A549 (cell line): ENCODE results near the gene PRR9. TPM values are rescaled to one million over a fixed set of nuclear protein-coding genes. Genes with fewer than 3 reads are reported as not detected.

Experiments
- ATAC-seq, 2 experiments: fragments of 200-7000 bp in 1 of 2; fragments of >200 bp in 1 of 2; cut with Nextera tagmentation in 1 of 2; cut with Tn5 transposase in 1 of 2; 3 replicates each; pipeline versions ENCODE4 v1.8.0 to v1.9.1; 2018 to 2020; ENCODE audit warnings: mild to moderate bottlenecking in 1 of 2, moderate library complexity in 1 of 2
- CTCF ChIA-PET: fragments of 300-600 bp; sonication (Branson Sonifier 250); formaldehyde crosslinking; extraction: SDS; loops from one replicate; lab custom pipeline; 2021; ENCODE audit warnings: antibody characterized with exemption, inconsistent platforms; lab: Yijun Ruan, JAX
- POLR2A ChIA-PET: fragments of 350-600 bp; formaldehyde crosslinking; extraction: SDS; loops from one replicate; lab custom pipeline; 2021; ENCODE audit warnings: antibody characterized with exemption, inconsistent platforms; lab: Yijun Ruan, JAX
- DNase-seq, 2 experiments: peaks; one replicate each; pipeline versions ENCODE4 v3.0.0 to v3.0.0-alpha.2; 2011 to 2016; ENCODE audit warnings: low read depth in 1 of 2, low spot score in 1 of 2
- FAIRE-seq: peaks from 2 replicates; lab custom pipeline; 2011; peaks lifted over from hg19 to GRCh38; lab: Jason Lieb, UNC
- H3K27ac ChIP-seq, 2 experiments: fragments of >200 bp; sonication (Bioruptor Twin); formaldehyde crosslinking; 3 replicates each; pipeline ENCODE4 v1.5.1; 2016 to 2017
- H3K4me1 ChIP-seq: fragments of >200 bp; sonication (Bioruptor Twin); formaldehyde crosslinking; 3 replicates; pipeline ENCODE4 v1.6.1; 2016
- H3K4me2 ChIP-seq: fragments of >200 bp; sonication (Bioruptor Twin); formaldehyde crosslinking; 3 replicates; pipeline ENCODE4 v1.6.1; 2016
- H3K4me3 ChIP-seq: fragments of >200 bp; sonication (Bioruptor Twin); formaldehyde crosslinking; 3 replicates; pipeline ENCODE4 v1.5.1; 2016
- H3K9me3 ChIP-seq: fragments of >200 bp; sonication (Bioruptor Twin); formaldehyde crosslinking; 3 replicates; pipeline ENCODE4 v1.6.1; 2016
- BCL3 ChIP-seq: fragments of >200 bp; sonication (Bioruptor Twin); formaldehyde crosslinking; IDR thresholded peaks from 3 replicates; pipeline ENCODE4 v1.6.1; 2016
- CHD2 ChIP-seq: fragments of 150-350 bp; IDR thresholded peaks from 2 replicates; pipeline ENCODE4 v1.6.1; 2014; ENCODE audit warnings: low read length; ENCODE audit not compliant: partially characterized antibody
- CHD4 ChIP-seq: fragments of 200-600 bp; sonication (generic); IDR thresholded peaks from 2 replicates; pipeline ENCODE4 v1.6.1; 2016; ENCODE audit warnings: antibody characterized with exemption, mild to moderate bottlenecking, borderline replicate concordance
- EHMT2 ChIP-seq: fragments of 200-600 bp; sonication (generic); IDR thresholded peaks from 2 replicates; pipeline ENCODE4 v1.6.1; 2016; ENCODE audit warnings: antibody characterized with exemption, low read depth, mild to moderate bottlenecking, moderate library complexity
- FOSB ChIP-seq: fragments of 250-450 bp; sonication (Bioruptor Pico); IDR thresholded peaks from 2 replicates; pipeline ENCODE4 v1.5.0; 2020; ENCODE audit warnings: mild to moderate bottlenecking, moderate library complexity
- FOSL2 ChIP-seq, 2 experiments: fragments of 450-650 bp in 1 of 2; fragments of >200 bp in 1 of 2; sonication (Bioruptor Twin) in 1 of 2; formaldehyde crosslinking; IDR thresholded peaks; 2 replicates each; pipeline versions ENCODE4 v1.5.0 to v1.6.1; 2016 to 2020; ENCODE audit warnings: mild to moderate bottlenecking in 1 of 2, moderate library complexity in 1 of 2
- HES2 ChIP-seq: fragments of >200 bp; sonication (Bioruptor Twin); formaldehyde crosslinking; IDR thresholded peaks from 2 replicates; pipeline ENCODE4 v1.6.1; 2016
- HEYL ChIP-seq: fragments of 250-450 bp; sonication (Bioruptor Pico); IDR thresholded peaks from 2 replicates; pipeline ENCODE4 v1.8.0; 2021; ENCODE audit warnings: mild to moderate bottlenecking, moderate library complexity
- HMGXB4 ChIP-seq: fragments of 250-450 bp; sonication (Bioruptor Pico); IDR thresholded peaks from 2 replicates; pipeline ENCODE4 v1.5.0; 2021; ENCODE audit warnings: mild to moderate bottlenecking, moderate library complexity, borderline replicate concordance
- HOXA7 ChIP-seq: fragments of 250-450 bp; sonication (Bioruptor Pico); IDR thresholded peaks from 2 replicates; pipeline ENCODE4 v1.5.0; 2020; ENCODE audit warnings: mild to moderate bottlenecking, moderate library complexity
- HOXB13 ChIP-seq: fragments of 250-450 bp; sonication (Bioruptor Pico); IDR thresholded peaks from 2 replicates; pipeline ENCODE4 v1.5.0; 2020; ENCODE audit warnings: low read depth, mild to moderate bottlenecking, moderate library complexity
- HOXB5 ChIP-seq: fragments of 250-450 bp; sonication (Bioruptor Pico); IDR thresholded peaks from 2 replicates; pipeline ENCODE4 v1.5.0; 2020; ENCODE audit warnings: mild to moderate bottlenecking, moderate library complexity
- JUN ChIP-seq, 2 experiments: fragments of >200 bp; sonication (Bioruptor Twin); formaldehyde crosslinking; IDR thresholded peaks; 2 replicates in 1 of 2; 3 replicates in 1 of 2; pipeline ENCODE4 v1.6.1; 2016 to 2017
- KDM1A ChIP-seq: fragments of 200-600 bp; sonication (generic); IDR thresholded peaks from 2 replicates; pipeline ENCODE4 v1.6.1; 2016; ENCODE audit warnings: low read depth, mild to moderate bottlenecking
- MAZ ChIP-seq: fragments of 150-350 bp; IDR thresholded peaks from 2 replicates; pipeline ENCODE4 v1.6.1; 2014; ENCODE audit warnings: antibody characterized with exemption, low read depth, low read length, borderline replicate concordance
- MYC ChIP-seq: IDR thresholded peaks from 2 replicates; pipeline ENCODE4 v1.6.1; 2012; ENCODE audit warnings: mild to moderate bottlenecking, inconsistent platforms, low read length, improper control_type of control experiment, borderline replicate concordance
- NR3C1 ChIP-seq: fragments of >200 bp; sonication (Bioruptor Twin); formaldehyde crosslinking; IDR thresholded peaks from 3 replicates; pipeline ENCODE4 v1.6.1; 2017
- POLR2A ChIP-seq: IDR thresholded peaks from 2 replicates; pipeline ENCODE4 v1.6.1; 2012; ENCODE audit warnings: mild to moderate bottlenecking, low read length
- POLR2AphosphoS2 ChIP-seq: conservative IDR thresholded peaks from 2 replicates; pipeline ENCODE4 v1.6.1; 2012; ENCODE audit warnings: low read length, improper control_type of control experiment, inconsistent platforms
- RAD21 ChIP-seq, 2 experiments: fragments of >200 bp in 1 of 2; sonication (Bioruptor Twin) in 1 of 2; formaldehyde crosslinking in 1 of 2; IDR thresholded peaks in 1 of 2; conservative IDR thresholded peaks in 1 of 2; 2 replicates in 1 of 2; 3 replicates in 1 of 2; pipeline ENCODE4 v1.6.1; 2012 to 2018; ENCODE audit warnings: inconsistent platforms in 1 of 2
- RARB ChIP-seq: fragments of 250-450 bp; sonication (Bioruptor Pico); IDR thresholded peaks from 2 replicates; pipeline ENCODE4 v1.8.0; 2021; ENCODE audit warnings: mild to moderate bottlenecking, moderate library complexity
- RFX5 ChIP-seq: fragments of 450-650 bp; IDR thresholded peaks from 2 replicates; pipeline ENCODE4 v1.7.1; 2014; ENCODE audit warnings: antibody characterized with exemption, mild to moderate bottlenecking, moderate library complexity
- WGBS: methylation state at CpG from one replicate; pipeline ENCODE4 v1.1.6; 2017; ENCODE audit errors: missing lambda C conversion rate; 5-methylcytosine and 5-hydroxymethylcytosine counted together
- polyA plus RNA-seq, 4 experiments: library from polyadenylated mRNA; depleted of rRNA in 3 of 4; stranded (reverse); fragments of >200 nt; fragmentation: RNase III in 1 of 4; extraction: RNeasy Plus Mini Kit Qiagen cat#74134 plus additional on column Dnase treatment in 1 of 4; gene quantifications; 2 replicates in 3 of 4; 3 replicates in 1 of 4; pipeline ENCODE4 v1.2.3, GENCODE V29; 2011 to 2017
- TF ChIP-seq, protein P1 (sequence below): IDR thresholded peaks from 2 replicates; pipeline ENCODE4 v1.6.1; 2012

PRR9 gene
- polyA plus RNA-seq, 2 of the 4 experiments (the other 2 are of a cell fraction): not detected

DNA sequence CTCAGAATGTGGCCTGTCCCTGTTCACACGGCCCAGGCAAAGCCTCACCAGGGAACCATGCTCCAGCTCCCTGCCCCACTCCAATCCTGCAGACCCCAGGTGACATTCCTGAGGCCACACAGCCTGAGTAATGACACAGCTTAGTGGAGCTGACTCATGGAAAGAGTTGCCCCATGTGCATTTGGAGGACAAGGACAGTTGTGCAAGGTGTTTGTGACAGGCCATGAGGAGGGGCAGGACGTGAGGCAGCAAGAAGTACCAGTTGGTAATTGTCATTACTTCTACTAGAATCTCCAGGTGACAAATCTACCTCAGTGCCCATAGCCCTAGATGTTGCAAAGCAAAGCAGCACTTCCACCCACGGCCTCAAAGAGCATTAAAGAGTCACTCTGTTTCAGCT, 15.2 kb downstream of the PRR9 start (continued):
- TF ChIP-seq, protein P1, sequence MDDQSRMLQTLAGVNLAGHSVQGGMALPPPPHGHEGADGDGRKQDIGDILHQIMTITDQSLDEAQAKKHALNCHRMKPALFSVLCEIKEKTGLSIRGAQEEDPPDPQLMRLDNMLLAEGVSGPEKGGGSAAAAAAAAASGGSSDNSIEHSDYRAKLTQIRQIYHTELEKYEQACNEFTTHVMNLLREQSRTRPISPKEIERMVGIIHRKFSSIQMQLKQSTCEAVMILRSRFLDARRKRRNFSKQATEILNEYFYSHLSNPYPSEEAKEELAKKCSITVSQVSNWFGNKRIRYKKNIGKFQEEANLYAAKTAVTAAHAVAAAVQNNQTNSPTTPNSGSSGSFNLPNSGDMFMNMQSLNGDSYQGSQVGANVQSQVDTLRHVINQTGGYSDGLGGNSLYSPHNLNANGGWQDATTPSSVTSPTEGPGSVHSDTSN: no peak
- TF ChIP-seq NR3C1 (no peak), RARB (no peak), CHD4 (no peak)

- CTCF ChIA-PET: interaction anchor here (1.0 to 2.8 kb wide), 4 partner anchors 11 to 307 kb away, joined by 3 to 13 read pairs (median 4); no protein-coding TSS in a partner anchor
- H3K4me3 ChIP-seq: no peak overlapping the region
These were observed 16.1 kb downstream of the PRR9 start for GRCh38 chr1:153233448-153233847.

GRCh38 chr1:153238527-153238926, 21.1 kb downstream of the PRR9 start:
- CTCF ChIA-PET: interaction anchor here (1.1 to 2.9 kb wide), 4 partner anchors 10 to 584 kb away, joined by 3 to 15 read pairs (median 4); no protein-coding TSS in a partner anchor
- ATAC-seq (peak; percentile 72 to 82; a peak in 5 of 6 replicates), DNase-seq (peak in 1 of 2 experiments; percentile 14), FAIRE-seq (peak; percentile 68)
- POLR2A ChIA-PET: no interaction called here
- Histone ChIP-seq H3K4me3 (no peak overlapping the region), H3K27ac (no peak overlapping the region), H3K4me1 (no peaks in the 10 kb centered on the region), H3K4me2 (no peak overlapping the region), H3K9me3 (no peaks in the 10 kb centered on the region)
- WGBS: 72% methylated on average over 2 of the region's 2 CpGs
- TF ChIP-seq FOSL2 (IDR thresholded peaks at IDR 0.05) (no peak), FOSL2 (CRISPR knock-in tag; IDR thresholded peaks at IDR 0.05) (no peak), JUN (IDR thresholded peaks at IDR 0.05) (no peak), POLR2AphosphoS2 (no peak), RAD21 (conservative IDR thresholded peaks at IDR 0.05 in 1 of 2, IDR thresholded peaks at IDR 0.05 in 1 of 2) (peak in 1 of 2 experiments; percentile 34; a peak in 1 of 5 replicates), HOXB13 (CRISPR knock-in tag) (no peak)

More at GRCh38 chr1:153233448-153233847, 16.1 kb downstream of the PRR9 start:
- no peak for FAIRE-seq
- POLR2A ChIA-PET: no interaction called here
- H3K27ac ChIP-seq: no peak overlapping the region
- no peaks in the 10 kb centered on the region for H3K9me3 ChIP-seq
- 6% methylated on average over 1 of the region's 1 CpG for WGBS
- TF ChIP-seq MYC: no peak
- TF ChIP-seq FOSB (CRISPR knock-in tag): no peak
- no peak for TF ChIP-seq HEYL (CRISPR knock-in tag)
- no peak for TF ChIP-seq HOXA7 (CRISPR knock-in tag)
- TF ChIP-seq HES2: no peak
- no peak for TF ChIP-seq CHD2
- TF ChIP-seq EHMT2: no peak
- no peak for TF ChIP-seq RFX5
- no peak for TF ChIP-seq BCL3
- no peak for TF ChIP-seq RARB
- no peak for TF ChIP-seq MAZ
- TF ChIP-seq HMGXB4 (CRISPR knock-in tag): no peak
- no peak for TF ChIP-seq HOXB5
- no peak for TF ChIP-seq KDM1A
- TF ChIP-seq POLR2A: no peak
- DNase-seq: no peak
- no peak overlapping the region for H3K4me2 ChIP-seq
- no peak for ATAC-seq
- H3K4me1 ChIP-seq: no peaks in the 10 kb centered on the region
